ENCODE data around the gene POTEF.
"Not testable (repeated sequence)": the region's sequence is repeated elsewhere in the genome, so short reads cannot be mapped to it uniquely, and the experiment has no call there.

POTEF gene

DNA sequence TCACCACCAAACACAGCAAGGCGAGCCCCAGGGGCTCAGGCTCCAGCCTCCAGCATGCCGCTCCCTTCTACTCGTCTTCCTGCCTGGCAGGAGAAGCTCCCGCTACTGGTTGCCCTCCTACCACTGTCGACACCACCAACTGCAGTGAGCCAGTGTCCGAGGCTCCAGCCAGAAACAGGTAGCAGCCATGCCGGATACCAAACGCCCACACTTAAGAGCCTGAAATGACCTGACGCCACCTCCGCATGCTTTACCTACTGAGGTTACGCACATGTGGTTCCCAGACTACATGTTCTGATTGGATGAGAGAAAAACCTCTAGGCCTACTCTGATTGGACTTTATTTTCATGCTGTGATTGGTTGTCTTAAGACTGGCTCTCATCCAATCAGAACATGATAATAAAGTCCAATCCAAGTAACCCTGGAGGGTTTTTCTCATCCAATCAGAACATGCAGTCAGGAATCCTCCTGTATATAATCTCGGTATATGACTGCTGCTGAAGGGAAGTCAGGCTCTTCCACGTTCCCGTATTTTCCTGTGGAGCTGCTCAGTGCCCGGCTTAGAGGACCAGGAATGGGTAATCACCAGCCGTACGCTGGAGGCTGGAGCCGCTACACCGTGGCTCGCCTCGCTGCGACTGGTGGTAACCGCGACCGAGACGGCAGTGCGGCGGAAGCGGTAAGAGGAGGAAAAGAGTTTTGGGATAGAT, at the start of gene POTEF:
TSS of gene POTEF (minus strand) at position 103 of the 710 bp plus-strand sequence. CDS start 8,707 bp downstream, outside the sequence.
- not testable (repeated sequence) for ATAC-seq (replicated peaks); H3K36me3 Mint-ChIP-seq; H3K27ac Mint-ChIP-seq; DNase-seq; H3K4me1 Mint-ChIP-seq; H3K9me3 Mint-ChIP-seq; H3K4me3 Mint-ChIP-seq
- peaks cover 0 to 12% of the 10 kb centered on the region in 2 donors for H3K27me3 Mint-ChIP-seq

- not testable (repeated sequence) for H3K4me1 Mint-ChIP-seq, H3K27me3 Mint-ChIP-seq, H3K27ac Mint-ChIP-seq, H3K9me3 Mint-ChIP-seq, H3K4me3 Mint-ChIP-seq, DNase-seq
- ATAC-seq (replicated peaks), result peak in 1 of 2 donors; percentile 51
- peaks cover 19 to 38% of the 10 kb centered on the region in 2 donors for H3K36me3 Mint-ChIP-seq
Observed at GRCh38 chr2:130174866-130175265, 45.8 kb upstream of the POTEF start.

DNA sequence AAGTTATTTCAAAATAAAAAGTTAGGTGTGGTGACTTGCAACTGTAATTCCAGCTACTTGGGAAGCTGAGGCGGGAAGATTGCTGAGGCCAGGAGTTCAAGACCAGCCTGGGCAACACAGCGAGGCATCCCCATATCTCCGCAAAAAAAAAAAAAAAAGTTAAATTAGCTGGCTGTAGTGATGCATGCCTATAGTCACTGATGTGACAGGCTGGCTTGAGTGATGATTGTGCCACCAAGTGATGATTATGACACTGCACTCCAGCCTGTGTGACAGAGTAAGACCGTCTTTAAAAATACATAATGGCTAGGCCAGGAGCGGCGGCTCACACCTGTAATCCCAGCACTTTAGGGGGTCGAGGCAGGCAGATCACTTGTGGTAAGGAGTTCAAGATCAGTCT, 40.9 kb upstream of the POTEF start:
- Mint-ChIP-seq H3K36me3 (peaks cover 39 to 53% of the 10 kb centered on the region in 2 donors), H3K9me3 (no peaks in the 10 kb centered on the region), H3K27me3 (no peaks in the 10 kb centered on the region), H3K4me3 (no peak overlapping the region), H3K4me1 (no peaks in the 10 kb centered on the region), H3K27ac (no peak overlapping the region)
- ATAC-seq (replicated peaks), result no peak
- DNase-seq, result no peak

DNA sequence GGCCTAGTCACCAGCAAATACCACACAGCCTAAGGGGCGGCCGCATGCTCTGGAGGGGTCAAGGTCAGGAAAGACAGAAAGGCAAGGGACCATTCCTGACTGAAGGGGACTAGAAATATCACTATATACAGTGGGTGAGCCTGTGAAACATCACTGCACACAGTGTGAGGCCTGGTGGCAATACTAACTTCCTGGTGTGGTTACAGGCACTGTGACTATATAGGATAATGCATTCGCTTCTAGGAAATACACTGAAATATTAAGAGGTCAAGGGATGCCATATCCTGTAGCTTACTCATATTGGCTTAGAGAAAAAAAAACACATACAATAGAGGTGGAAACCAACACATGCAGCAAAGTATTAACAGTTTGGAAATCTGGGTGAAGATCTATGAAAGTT, 40.1 kb upstream of the POTEF start:
- H3K4me3 Mint-ChIP-seq; H3K9me3 Mint-ChIP-seq; H3K27me3 Mint-ChIP-seq; DNase-seq; ATAC-seq (replicated peaks); H3K27ac Mint-ChIP-seq; H3K4me1 Mint-ChIP-seq: not testable (repeated sequence)
- H3K36me3 Mint-ChIP-seq, result peaks cover 43 to 59% of the 10 kb centered on the region in 2 donors

GRCh38 chr2:130166611-130167010, 37.6 kb upstream of the POTEF start:
- not testable (repeated sequence) for H3K4me1 Mint-ChIP-seq; H3K27me3 Mint-ChIP-seq; ATAC-seq (replicated peaks); H3K4me3 Mint-ChIP-seq; DNase-seq; H3K9me3 Mint-ChIP-seq
- Mint-ChIP-seq H3K27ac (peak overlapping the region; percentile 27), H3K36me3 (peaks cover 41 to 65% of the 10 kb centered on the region in 2 donors)

DNA sequence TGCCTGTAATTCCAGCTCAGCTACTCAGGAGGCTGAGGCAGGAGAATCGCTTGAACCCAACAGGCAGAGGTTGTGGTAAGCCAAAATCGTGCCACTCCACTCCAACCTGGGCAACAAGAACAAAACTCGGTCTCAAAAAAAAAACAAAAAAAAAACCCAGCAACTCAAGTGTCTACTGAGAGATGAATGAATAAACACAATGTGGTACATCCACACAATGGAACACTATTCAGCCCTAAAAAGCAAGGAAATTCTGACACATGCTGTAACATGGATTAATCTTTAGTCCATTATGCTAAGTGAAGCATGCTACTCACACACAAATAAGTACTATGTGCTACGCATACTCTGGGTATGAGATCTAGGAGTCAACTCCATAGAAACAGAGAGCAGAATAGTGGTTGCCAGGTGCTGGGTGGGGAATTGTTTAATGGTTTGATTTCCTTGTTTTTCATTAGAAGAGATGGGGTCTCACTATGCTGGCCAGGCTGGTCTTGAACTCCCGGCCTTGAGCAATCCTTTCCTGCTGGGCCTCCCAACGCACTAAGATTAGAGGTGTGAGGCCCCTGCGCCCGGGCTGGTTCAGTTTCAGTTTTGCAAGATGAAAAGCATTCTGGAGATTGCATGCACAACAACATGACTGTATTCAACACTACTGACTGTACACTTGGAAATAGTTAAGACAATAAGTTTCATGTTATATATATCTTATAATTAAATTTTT, 36.4 kb upstream of the POTEF start:
- Mint-ChIP-seq H3K4me1 (peaks cover under 1 to 3% of the 10 kb centered on the region in 2 donors), H3K9me3 (no peaks in the 10 kb centered on the region), H3K4me3 (no peak overlapping the region), H3K36me3 (peaks cover 43 to 70% of the 10 kb centered on the region in 2 donors), H3K27me3 (no peaks in the 10 kb centered on the region), H3K27ac (no peak overlapping the region)
- no peak for ATAC-seq (replicated peaks)
- no peak for DNase-seq

DNA sequence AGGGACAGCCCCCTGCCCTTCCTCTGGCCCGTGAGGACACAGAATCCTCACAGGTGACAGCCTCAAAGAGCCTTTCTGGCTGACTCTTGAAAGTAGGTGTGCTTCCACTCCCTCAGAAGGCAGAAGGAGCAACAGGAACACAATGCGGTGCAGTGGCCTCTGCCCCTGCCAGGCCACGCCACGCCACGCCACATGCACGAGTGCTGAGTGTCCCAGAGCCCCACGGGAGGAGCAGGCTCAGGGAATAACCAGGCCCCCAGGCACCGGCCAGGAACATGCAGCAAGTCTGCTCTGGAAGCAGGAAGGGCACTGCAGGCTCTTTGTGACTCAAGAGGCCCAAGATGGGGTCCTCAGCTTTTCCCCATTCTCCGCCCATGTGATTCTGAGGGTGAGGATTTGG, 33.9 kb upstream of the POTEF start:
- H3K27me3 Mint-ChIP-seq, result no peaks in the 10 kb centered on the region
- H3K4me3 Mint-ChIP-seq, result no peak overlapping the region
- ATAC-seq (replicated peaks) (no peak), DNase-seq (no peak)
- peaks cover 46 to 82% of the 10 kb centered on the region in 2 donors for H3K36me3 Mint-ChIP-seq
- no peak overlapping the region for H3K27ac Mint-ChIP-seq
- peaks cover 18 to 25% of the 10 kb centered on the region in 2 donors for H3K4me1 Mint-ChIP-seq
- H3K9me3 Mint-ChIP-seq, result no peaks in the 10 kb centered on the region

DNA sequence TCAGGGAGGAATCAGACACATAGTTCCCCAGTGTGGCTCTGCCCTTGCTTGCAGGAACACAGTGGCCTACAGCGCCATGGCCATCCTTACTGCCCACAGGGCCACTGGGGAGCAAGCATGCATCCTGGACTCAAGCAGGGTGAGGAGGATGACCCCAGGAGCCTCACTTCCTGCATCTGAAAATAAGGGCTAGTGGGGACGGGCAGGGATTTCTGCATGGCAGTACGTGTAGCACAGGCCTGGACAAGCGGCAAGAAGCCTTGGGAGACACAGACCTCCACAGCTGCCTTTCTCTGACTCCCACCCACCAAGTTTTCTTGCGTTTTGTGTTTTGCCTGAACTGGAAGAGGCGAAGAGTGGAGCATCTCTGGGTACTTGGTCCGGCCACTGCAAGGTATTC, 33.5 kb upstream of the POTEF start:
- H3K9me3 Mint-ChIP-seq; H3K27ac Mint-ChIP-seq; ATAC-seq (replicated peaks); H3K4me3 Mint-ChIP-seq; DNase-seq; H3K27me3 Mint-ChIP-seq: not testable (repeated sequence)
- Mint-ChIP-seq H3K36me3 (peaks cover 46 to 82% of the 10 kb centered on the region in 2 donors), H3K4me1 (peaks cover 23 to 30% of the 10 kb centered on the region in 2 donors)

DNA sequence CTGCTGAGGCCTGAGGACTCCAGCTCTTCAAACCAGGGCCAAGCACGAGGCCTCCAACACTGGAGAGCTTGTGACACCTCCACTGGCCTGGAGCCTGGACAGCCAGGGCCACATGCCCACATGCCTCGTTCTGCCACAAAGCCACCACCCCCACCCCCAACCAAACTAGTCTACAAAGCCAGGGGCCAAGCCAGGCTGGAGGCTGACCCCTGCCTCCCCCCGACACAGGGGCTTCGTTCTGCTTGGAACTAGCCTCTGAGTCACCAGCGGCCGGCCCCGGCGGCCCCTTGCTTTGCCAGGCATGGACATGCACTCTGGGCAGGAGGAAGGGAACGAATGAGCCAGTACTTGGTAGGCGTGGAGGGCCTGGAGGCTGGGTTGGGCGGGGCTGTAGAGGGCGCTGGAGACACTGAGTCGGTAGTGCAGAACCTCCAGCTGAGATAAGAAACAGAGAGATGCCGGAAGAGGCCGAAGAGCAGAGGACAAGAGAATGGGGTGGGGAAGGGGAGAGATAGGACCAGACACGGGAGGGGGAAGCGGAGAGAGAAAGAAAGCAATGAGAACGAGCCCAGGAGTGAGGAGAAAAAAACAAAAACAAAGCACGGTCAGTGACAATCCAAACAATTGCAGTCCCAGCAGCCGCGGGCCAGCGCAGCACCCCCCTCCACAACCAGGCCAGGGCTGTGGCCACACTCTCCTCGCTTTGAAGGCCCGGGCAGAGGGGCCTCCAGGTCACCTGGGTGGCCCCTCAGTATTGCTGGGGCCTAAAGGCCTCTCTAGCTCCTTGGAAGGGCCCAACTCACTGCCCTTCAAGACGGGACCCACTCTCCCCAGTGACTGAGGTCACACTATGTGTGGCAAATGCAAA, 32.0 kb upstream of the POTEF start:
- Mint-ChIP-seq H3K36me3 (peaks cover 50 to 81% of the 10 kb centered on the region in 2 donors), H3K27ac (peak overlapping the region; percentile 49), H3K4me1 (peaks cover 28 to 43% of the 10 kb centered on the region in 2 donors)
- not testable (repeated sequence) for H3K4me3 Mint-ChIP-seq; ATAC-seq (replicated peaks); H3K9me3 Mint-ChIP-seq; DNase-seq; H3K27me3 Mint-ChIP-seq

DNA sequence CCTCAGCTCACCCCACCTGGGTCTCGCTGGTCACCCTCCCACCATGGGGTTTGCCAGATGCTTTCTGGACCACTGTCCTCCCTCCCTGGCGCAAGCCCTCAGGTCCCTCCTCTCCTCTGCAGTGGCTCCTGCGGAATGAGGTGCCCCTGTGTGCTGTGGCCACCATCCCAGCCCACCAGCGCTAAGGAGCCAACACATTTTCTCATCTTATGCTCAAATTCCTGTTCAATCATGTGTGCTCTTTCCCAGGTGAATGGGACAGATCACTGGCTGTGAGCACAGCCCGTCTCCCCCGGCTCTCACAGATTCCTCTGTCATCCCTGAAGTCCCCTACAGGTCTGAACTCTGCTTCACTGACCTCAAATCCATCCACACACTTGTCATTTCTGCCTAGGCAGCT, 31.1 kb upstream of the POTEF start:
- H3K4me3 Mint-ChIP-seq, result peak overlapping the region in 1 of 2 donors; percentile 50
- peaks cover 51 to 79% of the 10 kb centered on the region in 2 donors for H3K36me3 Mint-ChIP-seq
- H3K27ac Mint-ChIP-seq, result peak overlapping the region; percentile 62
- no peaks in the 10 kb centered on the region for H3K27me3 Mint-ChIP-seq
- DNase-seq, result no peak
- peaks cover 0 to 4% of the 10 kb centered on the region in 2 donors for H3K9me3 Mint-ChIP-seq
- peaks cover 29 to 43% of the 10 kb centered on the region in 2 donors for H3K4me1 Mint-ChIP-seq
- ATAC-seq (replicated peaks), result no peak

- Mint-ChIP-seq H3K27ac (peak overlapping the region; percentile 69), H3K4me1 (peaks cover 30 to 43% of the 10 kb centered on the region in 2 donors), H3K36me3 (peaks cover 54 to 79% of the 10 kb centered on the region in 2 donors)
- DNase-seq; H3K27me3 Mint-ChIP-seq; H3K4me3 Mint-ChIP-seq; H3K9me3 Mint-ChIP-seq; ATAC-seq (replicated peaks): not testable (repeated sequence)
Observed at GRCh38 chr2:130159376-130159775, 30.4 kb upstream of the POTEF start.

- H3K36me3 Mint-ChIP-seq, result peaks cover 51 to 77% of the 10 kb centered on the region in 2 donors
- peaks cover 30 to 43% of the 10 kb centered on the region in 2 donors for H3K4me1 Mint-ChIP-seq
- no peaks in the 10 kb centered on the region for H3K27me3 Mint-ChIP-seq
- ATAC-seq (replicated peaks), result no peak
- H3K9me3 Mint-ChIP-seq, result peaks cover 0 to 4% of the 10 kb centered on the region in 2 donors
- H3K27ac Mint-ChIP-seq, result peak overlapping the region; percentile 93
- no peak for DNase-seq
- peak overlapping the region in 1 of 2 donors; percentile 43 for H3K4me3 Mint-ChIP-seq
Observed at GRCh38 chr2:130158631-130159030, 29.6 kb upstream of the POTEF start.

DNA sequence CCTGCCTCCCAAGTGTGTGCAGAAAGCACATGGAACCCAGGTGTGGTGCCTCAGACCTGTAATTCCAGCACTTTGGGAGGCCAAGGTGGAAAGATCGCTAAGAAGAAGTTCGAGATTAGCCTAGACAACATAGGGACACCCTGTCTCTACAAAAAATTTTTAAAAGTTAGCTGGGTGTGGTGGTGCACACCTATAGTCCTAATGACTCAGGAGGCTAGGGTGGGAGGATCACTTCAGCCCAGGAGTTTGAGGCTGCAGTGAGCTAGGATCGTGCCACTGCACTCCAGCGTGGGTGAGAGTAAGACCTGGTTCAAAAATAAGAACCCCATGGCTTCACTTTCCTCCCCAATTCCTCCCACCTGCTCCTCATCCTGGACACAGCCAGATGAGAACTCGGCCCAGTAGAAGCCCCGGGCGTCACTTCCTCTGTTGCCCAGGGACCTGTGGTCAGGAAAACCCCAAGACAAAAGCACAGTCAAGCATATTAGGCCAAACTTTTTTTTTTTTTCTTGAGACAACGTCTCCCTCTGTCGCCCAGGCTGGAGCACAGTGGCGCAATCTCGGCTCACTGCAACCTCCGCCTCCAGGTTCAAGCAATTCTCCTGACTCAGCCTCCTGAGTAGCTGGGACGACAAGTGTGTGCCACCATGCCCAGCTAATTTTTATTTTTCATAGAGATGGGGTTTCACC, 28.9 kb upstream of the POTEF start:
- DNase-seq, result peak; percentile 86

More for the DNA sequence above, 28.9 kb upstream of the POTEF start:
- peak; percentile 92 to 94 for ATAC-seq (replicated peaks)
- H3K9me3 Mint-ChIP-seq, H3K27me3 Mint-ChIP-seq: not testable (repeated sequence)
- Mint-ChIP-seq H3K36me3 (peaks cover 53 to 77% of the 10 kb centered on the region in 2 donors), H3K27ac (peak overlapping the region; percentile 93), H3K4me3 (peak overlapping the region; percentile 21 to 43), H3K4me1 (peaks cover 30 to 43% of the 10 kb centered on the region in 2 donors)

Measured in stimulated activated naive B cell treated with anti-CD40 and anti-IgM and Interleukin-4, amounts not matched to agents 10 μg/mL and 1 μg/mL and 100 μg/mL, for 72 hours (primary cell).